Lung (tissue), 12 donors: ENCODE results near the gene EIF5A. TPM values are rescaled to one million over a fixed set of nuclear protein-coding genes. Genes with fewer than 3 reads are reported as not detected.
A peak's percentile ranks its signal among the peaks of the same experiment; 100 is the strongest.

Experiments
- ATAC-seq: fragments of 200-7000 bp; cut with Tn5 transposase; one replicate; pipeline ENCODE4 v1.9.1; 2020; ENCODE audit warnings: moderate number of reproducible peaks; ENCODE audit not compliant: insufficient read depth, low FRiP score
- DNase-seq, 3 donors: peaks; one replicate each; pipeline ENCODE4 v3.0.0-alpha.2; 2013 to 2017
- H3K27ac ChIP-seq, 2 donors: one replicate each; pipeline ENCODE4 v1.5.1; 2013; ENCODE audit warnings: mild to moderate bottlenecking in 2 of 2, moderate library complexity in 2 of 2, control low read depth in 1 of 2, inconsistent platforms in 1 of 2, low read depth in 1 of 2, low read length in 1 of 2
- H3K27me3 ChIP-seq, 3 donors: one replicate each; pipeline ENCODE4 v1.5.1; 2013; ENCODE audit warnings: low read length in 2 of 3; ENCODE audit not compliant: control insufficient read depth in 3 of 3, insufficient read depth in 3 of 3
- H3K36me3 ChIP-seq, 4 donors: one replicate each; pipeline ENCODE4 v1.5.1; 2013; ENCODE audit warnings: low read length in 4 of 4, mild to moderate bottlenecking in 1 of 4, moderate library complexity in 1 of 4; ENCODE audit not compliant: control insufficient read depth in 4 of 4, insufficient read depth in 4 of 4
- H3K4me1 ChIP-seq, 5 donors: one replicate each; pipeline ENCODE4 v1.5.1; 2013; ENCODE audit warnings: low read length in 5 of 5, mild to moderate bottlenecking in 2 of 5, moderate library complexity in 1 of 5; ENCODE audit not compliant: control insufficient read depth in 5 of 5, insufficient read depth in 5 of 5
- H3K4me3 ChIP-seq: one replicate; pipeline ENCODE4 v1.5.1; 2013; ENCODE audit warnings: mild to moderate bottlenecking, control low read depth, moderate library complexity
- H3K9ac ChIP-seq, 2 donors: one replicate each; pipeline ENCODE4 v1.5.1; 2013; ENCODE audit warnings: low read length in 2 of 2, control low read depth in 1 of 2; ENCODE audit not compliant: insufficient read depth in 1 of 2
- H3K9me3 ChIP-seq, 4 donors: one replicate each; pipeline ENCODE4 v1.5.1; 2013; ENCODE audit warnings: low read length in 3 of 4, mild to moderate bottlenecking in 1 of 4, moderate library complexity in 1 of 4; ENCODE audit not compliant: control insufficient read depth in 4 of 4, insufficient read depth in 3 of 4
- CTCF ChIP-seq: IDR thresholded peaks from 2 replicates; pipeline ENCODE4 v1.5.1; 2012; ENCODE audit warnings: mild to moderate bottlenecking; ENCODE audit errors: control extremely low read depth, extremely low read depth
- WGBS, 2 donors: extraction: QIAGEN DNeasy Blood & Tissue Kit; methylation state at CpG; one replicate each; pipeline ENCODE4 v1.1.7; 2013; 5-methylcytosine and 5-hydroxymethylcytosine counted together
- polyA plus RNA-seq, 2 donors: library from polyadenylated mRNA; stranded (reverse); fragments of 200-250 nt; gene quantifications; one replicate each; pipeline ENCODE4 v1.2.1, GENCODE V29; 2013
- total RNA-seq, 2 donors: library from RNA; depleted of rRNA in 1 of 2; stranded (reverse); fragments of >200 nt in 1 of 2; gene quantifications; one replicate each; pipeline ENCODE4 v1.2.1, GENCODE V29; 2014 to 2021
- donor health status: control.
- donor health status: control.
- donor health status: Bipolar disorder and iron deficiency.
- donor health status: healthy.
- donor health status: DM: yes; HTN: yes; CAD: no.

EIF5A gene
- total and polyA plus RNA-seq, 4 donors = 104 to 607 (median 556) TPM

DNA sequence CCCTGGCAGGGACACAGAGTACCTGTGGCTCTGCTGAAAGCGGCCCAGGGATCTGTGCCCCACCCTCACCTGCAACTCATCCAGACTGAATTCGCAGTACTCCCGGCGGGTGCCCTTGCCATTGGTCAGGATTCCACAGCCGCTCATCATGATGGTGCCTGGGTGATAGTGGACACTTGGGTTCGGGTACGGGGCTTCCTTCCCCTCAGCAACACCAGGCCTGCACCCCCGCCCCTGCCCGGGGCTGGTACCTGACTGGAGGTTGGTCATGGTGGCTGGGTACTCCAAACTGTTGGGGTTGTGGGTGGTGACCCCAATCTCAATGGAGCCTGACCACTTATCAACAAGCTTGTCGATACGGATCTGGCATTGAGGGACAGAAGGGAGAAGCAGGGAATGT is 18.8 kb downstream of the EIF5A start:
- ATAC-seq (no peak), DNase-seq (no peak)
- no peak overlapping the region for H3K9ac ChIP-seq
- H3K27me3 ChIP-seq = no peaks in the 10 kb centered on the region
- TF ChIP-seq CTCF = no peak
- peaks cover 7 to 44% (median 24%) of the 10 kb centered on the region in 4 donors for H3K36me3 ChIP-seq
- no peak overlapping the region for H3K4me3 ChIP-seq
- no peak overlapping the region for H3K27ac ChIP-seq
- peaks cover 0 to 18% (median 3%) of the 10 kb centered on the region in 5 donors for H3K4me1 ChIP-seq
- no peaks in the 10 kb centered on the region for H3K9me3 ChIP-seq
- 93 to 94% methylated on average over 11 of the region's 11 CpGs for whole genome bisulfite sequencing, 2 donors

DNA sequence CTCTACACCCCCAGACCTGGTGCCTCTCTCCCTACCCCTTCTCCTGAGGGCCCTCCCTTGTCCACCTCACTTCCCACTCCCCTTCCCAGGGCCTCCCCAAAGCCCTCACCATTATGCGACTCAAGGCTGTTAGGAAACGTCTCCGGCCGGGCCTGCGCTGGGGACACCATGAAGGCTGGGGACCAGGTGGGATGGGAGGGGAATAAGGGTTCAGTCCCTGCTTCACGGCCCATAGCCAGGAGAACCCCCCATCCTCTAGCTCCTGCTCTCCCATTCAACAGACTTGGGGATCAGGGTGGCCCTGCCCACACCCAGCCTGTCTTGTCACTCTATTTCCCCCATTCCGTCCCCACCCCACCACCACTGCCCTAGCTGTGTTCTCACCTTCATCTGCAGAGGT is 19.6 kb downstream of the EIF5A start:
- no peak for TF ChIP-seq CTCF
- no peak for DNase-seq
- H3K36me3 ChIP-seq = peaks cover 7 to 35% (median 17%) of the 10 kb centered on the region in 4 donors

GRCh38 chr17:7327501-7327900 is 20.1 kb downstream of the EIF5A start:
- no peak for TF ChIP-seq CTCF
- 86 to 95% methylated on average over 17 of the region's 17 CpGs for WGBS, 2 donors
- no peak for DNase-seq

More for the DNA sequence above, 19.6 kb downstream of the EIF5A start:
- ATAC-seq = no peak
- Histone ChIP-seq H3K27ac (no peak overlapping the region), H3K27me3 (no peaks in the 10 kb centered on the region), H3K9me3 (no peaks in the 10 kb centered on the region), H3K4me3 (no peak overlapping the region), H3K9ac (no peak overlapping the region), H3K4me1 (peaks cover 0 to 18% (median 3%) of the 10 kb centered on the region in 5 donors)
- WGBS, 2 donors = 90 to 91% methylated on average over 7 of the region's 7 CpGs

DNA sequence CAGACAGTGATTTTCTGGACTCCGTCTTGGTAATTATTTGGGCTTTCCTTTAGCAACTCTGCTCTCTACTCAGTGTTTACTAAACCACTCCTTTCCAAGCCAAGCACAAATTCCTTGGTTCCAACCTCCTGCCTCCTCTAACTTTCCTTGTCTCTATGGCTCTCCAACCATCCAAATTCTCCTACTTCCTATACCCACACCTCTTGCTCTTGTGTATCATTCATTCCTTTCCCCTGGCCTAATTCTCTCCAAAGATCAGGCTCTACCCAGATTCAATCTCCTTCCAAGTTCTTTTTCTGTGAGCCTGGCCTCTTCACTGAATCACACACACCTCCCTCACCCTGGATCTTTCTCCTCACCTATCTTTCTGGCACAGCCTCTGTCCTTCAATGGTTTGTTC is 20.6 kb downstream of the EIF5A start:
- H3K9me3 ChIP-seq = no peaks in the 10 kb centered on the region
- H3K36me3 ChIP-seq = peaks cover under 1 to 27% (median 9%) of the 10 kb centered on the region in 4 donors
- H3K27me3 ChIP-seq = no peaks in the 10 kb centered on the region
- peaks cover 0 to 18% (median 3%) of the 10 kb centered on the region in 5 donors for H3K4me1 ChIP-seq
- H3K9ac ChIP-seq = peak overlapping the region in 1 of 2 donors; percentile 7
- no peak overlapping the region for H3K4me3 ChIP-seq
- WGBS, 2 donors = 71 to 100% methylated on average over 1 of the region's 1 CpG
- DNase-seq = no peak
- H3K27ac ChIP-seq = no peak overlapping the region
- no peak for TF ChIP-seq CTCF
- ATAC-seq = no peak

More at GRCh38 chr17:7327501-7327900, 20.1 kb downstream of the EIF5A start:
- no peak overlapping the region for H3K9ac ChIP-seq
- no peak overlapping the region for H3K27ac ChIP-seq
- peaks cover 5 to 31% (median 14%) of the 10 kb centered on the region in 4 donors for H3K36me3 ChIP-seq
- no peaks in the 10 kb centered on the region for H3K9me3 ChIP-seq
- ATAC-seq = no peak
- H3K27me3 ChIP-seq = no peaks in the 10 kb centered on the region
- peaks cover 0 to 18% (median 3%) of the 10 kb centered on the region in 5 donors for H3K4me1 ChIP-seq
- no peak overlapping the region for H3K4me3 ChIP-seq
